ENCODE results near the gene SLC2A13.

GRCh38 chr12:40093512-40093911 is 12.4 kb downstream of the SLC2A13 start:
- TF ChIP-seq CTCF (optimal IDR thresholded peaks at IDR 0.05 in 1 of 3, IDR thresholded peaks at IDR 0.05 in 1 of 3, conservative IDR thresholded peaks at IDR 0.05 in 1 of 3; ENCODE audit: extremely low read depth in 1 of 3, insufficient read depth in 2 of 3, low read length in 3 of 3) (no peak), EZH2 (IDR thresholded peaks at IDR 0.05; ENCODE audit: low read length) (no peak)

All from keratinocyte (primary cell).